Keratinocyte (primary cell): ENCODE measurements around the gene GALNT13. TPM values are rescaled to one million over a fixed set of nuclear protein-coding genes. Genes with fewer than 3 reads are reported as not detected.

Experiments used
- DNase-seq: peaks from one replicate; pipeline ENCODE4 v3.0.0-alpha.2; 2011; ENCODE audit warnings: low read depth, missing footprints, low spot score
- FAIRE-seq: peaks from 2 replicates; lab custom pipeline; 2011; peaks lifted over from hg19 to GRCh38; lab: Jason Lieb, UNC
- H2AFZ ChIP-seq: 2 replicates; pipeline ENCODE4 v1.6.0; 2012; ENCODE audit warnings: low read length, control low read depth, inconsistent platforms; ENCODE audit not compliant: control insufficient read depth
- H3K27ac ChIP-seq: 2 replicates; pipeline ENCODE4 v1.5.1; 2011; ENCODE audit warnings: low read length; ENCODE audit not compliant: control insufficient read depth, insufficient read depth
- H3K27me3 ChIP-seq: 3 replicates; pipeline ENCODE4 v1.6.0; 2011; ENCODE audit warnings: low read length; ENCODE audit not compliant: control insufficient read depth, insufficient read depth; ENCODE audit errors: extremely low read depth
- H3K36me3 ChIP-seq, 2 experiments: 2 replicates in 1 of 2; 3 replicates in 1 of 2; pipeline ENCODE4 v1.5.1; 2011; ENCODE audit warnings: low read length in 2 of 2, mild to moderate bottlenecking in 1 of 2; ENCODE audit not compliant: control insufficient read depth in 2 of 2, insufficient read depth in 2 of 2; ENCODE audit errors: extremely low read depth in 1 of 2
- H3K4me1 ChIP-seq: 3 replicates; pipeline ENCODE4 v1.5.1; 2011; ENCODE audit warnings: low read length; ENCODE audit not compliant: control insufficient read depth, insufficient read depth; ENCODE audit errors: extremely low read depth
- H3K4me2 ChIP-seq: 3 replicates; pipeline ENCODE4 v1.6.0; 2011; ENCODE audit warnings: low read depth, low read length; ENCODE audit not compliant: control insufficient read depth, insufficient read depth; ENCODE audit errors: extremely low read depth
- H3K4me3 ChIP-seq, 3 experiments: fragments of 200-600 bp in 1 of 3; sonication (generic) in 1 of 3; 2 replicates in 2 of 3; 3 replicates in 1 of 3; pipeline ENCODE4 v1.5.1; 2011 to 2016; ENCODE audit warnings: low read length in 3 of 3, mild to moderate bottlenecking in 3 of 3, control low read depth in 2 of 3, inconsistent platforms in 1 of 3, low read depth in 1 of 3, mixed read lengths in 1 of 3, mixed run types in 1 of 3, moderate library complexity in 1 of 3; ENCODE audit not compliant: control insufficient read depth in 2 of 3, insufficient read depth in 2 of 3; ENCODE audit errors: extremely low read depth in 1 of 3
- H3K79me2 ChIP-seq: 2 replicates; pipeline ENCODE4 v1.6.0; 2012; ENCODE audit warnings: low read length; ENCODE audit not compliant: control insufficient read depth, insufficient read depth
- H3K9ac ChIP-seq: 3 replicates; pipeline ENCODE4 v1.6.0; 2011; ENCODE audit warnings: low read length; ENCODE audit not compliant: control insufficient read depth, insufficient read depth; ENCODE audit errors: extremely low read depth
- H3K9me1 ChIP-seq: 3 replicates; pipeline ENCODE4 v1.6.0; 2011; ENCODE audit warnings: low read length; ENCODE audit not compliant: control insufficient read depth, insufficient read depth; ENCODE audit errors: extremely low read depth
- H3K9me3 ChIP-seq: 2 replicates; pipeline ENCODE4 v1.5.1; 2012; ENCODE audit warnings: low read depth, low read length; ENCODE audit not compliant: control insufficient read depth
- H4K20me1 ChIP-seq: 3 replicates; pipeline ENCODE4 v1.6.0; 2011; ENCODE audit warnings: low read length; ENCODE audit not compliant: control insufficient read depth, insufficient read depth; ENCODE audit errors: extremely low read depth
- CTCF ChIP-seq, 3 experiments: IDR thresholded peaks in 1 of 3; conservative IDR thresholded peaks in 1 of 3; optimal IDR thresholded peaks in 1 of 3; 2 replicates in 2 of 3; 3 replicates in 1 of 3; pipeline versions ENCODE3 to v1.5.1; 2011; ENCODE audit warnings: low read length in 3 of 3, mild to moderate bottlenecking in 3 of 3, moderate library complexity in 2 of 3, control low read depth in 1 of 3, inconsistent platforms in 1 of 3; ENCODE audit not compliant: insufficient read depth in 2 of 3; ENCODE audit errors: extremely low read depth in 1 of 3
- EZH2 ChIP-seq: IDR thresholded peaks from one replicate; pipeline ENCODE4 v1.6.1; 2012; ENCODE audit warnings: inconsistent platforms, mild to moderate bottlenecking, low read length, moderate library complexity
- dilution Hi-C: fragments of 300-500 bp; cut with MboI; formaldehyde crosslinking; loops from one replicate; pipeline ENCODE4 v1.7.0; 2020; ENCODE audit warnings: low sequenced_read_pairs; ENCODE audit not compliant: extremely low pct_ligation_motif_present
- polyA plus RNA-seq, 5 experiments: library from polyadenylated mRNA; depleted of rRNA in 3 of 5; stranded (reverse) in 3 of 5; stranded (forward) in 1 of 5; unstranded in 1 of 5; fragments of >200 nt; gene quantifications; 1 replicate in 1 of 5; 2 replicates in 3 of 5; 3 replicates in 1 of 5; pipeline versions ENCODE4 v1.2.1 to v1.2.3, GENCODE V29; 2011 to 2012; ENCODE audit warnings: missing spikeins in 2 of 5, low read depth in 1 of 5, low replicate concordance in 1 of 5

GALNT13 gene
- polyA plus RNA-seq, 1 donor (not counting 4 experiments of a cell fraction or from before 2014, with no cell fraction given) = not detected

GRCh38 chr2:154046493-154046892, 174.8 kb downstream of the GALNT13 start:
- FAIRE-seq = no peak
- dilution Hi-C loops = no loop called here

GRCh38 chr2:154048905-154049304, 177.2 kb downstream of the GALNT13 start:
- no peak overlapping the region for H3K27ac ChIP-seq
- FAIRE-seq (no peak), DNase-seq (no peak)
- H3K9me3 ChIP-seq = no peaks in the 10 kb centered on the region
- H3K9ac ChIP-seq = no peak overlapping the region
- H3K27me3 ChIP-seq = no peaks in the 10 kb centered on the region
- no peaks in the 10 kb centered on the region for H3K9me1 ChIP-seq
- no peaks in the 10 kb centered on the region for H4K20me1 ChIP-seq
- no peak for TF ChIP-seq CTCF (optimal IDR thresholded peaks at IDR 0.05 in 1 of 3, IDR thresholded peaks at IDR 0.05 in 1 of 3, conservative IDR thresholded peaks at IDR 0.05 in 1 of 3; ENCODE audit: extremely low read depth in 1 of 3, insufficient read depth in 2 of 3, low read length in 3 of 3)
- no peak for TF ChIP-seq EZH2
- H3K79me2 ChIP-seq = no peaks in the 10 kb centered on the region
- dilution Hi-C loops = no loop called here
- no peaks in the 10 kb centered on the region for H3K36me3 ChIP-seq
- no peak overlapping the region for H3K4me3 ChIP-seq
- H2AFZ ChIP-seq = no peak overlapping the region
- H3K4me2 ChIP-seq = no peak overlapping the region
- H3K4me1 ChIP-seq = no peaks in the 10 kb centered on the region

More at GRCh38 chr2:154046493-154046892, 174.8 kb downstream of the GALNT13 start:
- H3K4me2 ChIP-seq = no peak overlapping the region
- H3K79me2 ChIP-seq = no peaks in the 10 kb centered on the region
- no peaks in the 10 kb centered on the region for H3K4me1 ChIP-seq
- H3K27ac ChIP-seq = no peak overlapping the region
- no peak overlapping the region for H3K4me3 ChIP-seq
- no peak overlapping the region for H2AFZ ChIP-seq
- no peaks in the 10 kb centered on the region for H3K27me3 ChIP-seq
- no peak for TF ChIP-seq CTCF (optimal IDR thresholded peaks at IDR 0.05 in 1 of 3, IDR thresholded peaks at IDR 0.05 in 1 of 3, conservative IDR thresholded peaks at IDR 0.05 in 1 of 3; ENCODE audit: extremely low read depth in 1 of 3, insufficient read depth in 2 of 3, low read length in 3 of 3)
- no peak for TF ChIP-seq EZH2
- no peaks in the 10 kb centered on the region for H4K20me1 ChIP-seq
- no peaks in the 10 kb centered on the region for H3K9me3 ChIP-seq
- no peaks in the 10 kb centered on the region for H3K9me1 ChIP-seq
- DNase-seq = no peak
- H3K36me3 ChIP-seq = no peaks in the 10 kb centered on the region
- H3K9ac ChIP-seq = no peak overlapping the region
